HFFc6 (cell line): ENCODE data around the gene NMNAT3. TPM values are rescaled to one million over a fixed set of nuclear protein-coding genes. Genes with fewer than 3 reads are reported as not detected.
A peak's percentile ranks its signal among the peaks of the same experiment; 100 is the strongest.

Experiments
- DNase-seq: peaks from one replicate; pipeline ENCODE4 v3.0.0-alpha.2; 2018
- H3K27ac Mint-ChIP-seq: 2 replicates; pipeline ENCODE4 v1.8.0; 2020; ENCODE audit warnings: mild to moderate bottlenecking, mixed read lengths
- H3K27me3 Mint-ChIP-seq: 2 replicates; pipeline ENCODE4 v1.8.0; 2021; ENCODE audit warnings: mild to moderate bottlenecking, moderate library complexity, mixed read lengths; ENCODE audit not compliant: insufficient read depth
- H3K36me3 Mint-ChIP-seq: 2 replicates; pipeline ENCODE4 v1.8.0; 2021; ENCODE audit warnings: low read depth, mixed read lengths
- H3K4me1 Mint-ChIP-seq: 2 replicates; pipeline ENCODE4 v1.8.0; 2020; ENCODE audit warnings: low read depth, mixed read lengths
- H3K4me3 Mint-ChIP-seq: 2 replicates; pipeline ENCODE4 v1.8.0; 2020; ENCODE audit warnings: mild to moderate bottlenecking, moderate library complexity, mixed read lengths
- H3K9me3 Mint-ChIP-seq: 2 replicates; pipeline ENCODE4 v1.8.0; 2020; ENCODE audit warnings: mild to moderate bottlenecking, mixed read lengths
- total RNA-seq, 6 experiments: library from RNA; stranded (reverse); fragmentation: NEBNext Ultra II Directional; extraction: Animal tissue kit (Norgen Biotek cat#: 25700); gene quantifications; 2 replicates in 1 of 6; 3 replicates in 5 of 6; pipeline ENCODE4 v1.2.3, GENCODE V29; 2021
- TF ChIP-seq, protein P1 (sequence below): fragments of 200-600 bp; sonication (generic); IDR thresholded peaks from 2 replicates; pipeline ENCODE4 v1.5.0; 2021; ENCODE audit warnings: antibody characterized with exemption, mild to moderate bottlenecking

Gene NMNAT3
- total RNA-seq, 6 experiments from 2014 or later = 0.02 to 0.05 (median 0.03) TPM; not detected in 2

DNA sequence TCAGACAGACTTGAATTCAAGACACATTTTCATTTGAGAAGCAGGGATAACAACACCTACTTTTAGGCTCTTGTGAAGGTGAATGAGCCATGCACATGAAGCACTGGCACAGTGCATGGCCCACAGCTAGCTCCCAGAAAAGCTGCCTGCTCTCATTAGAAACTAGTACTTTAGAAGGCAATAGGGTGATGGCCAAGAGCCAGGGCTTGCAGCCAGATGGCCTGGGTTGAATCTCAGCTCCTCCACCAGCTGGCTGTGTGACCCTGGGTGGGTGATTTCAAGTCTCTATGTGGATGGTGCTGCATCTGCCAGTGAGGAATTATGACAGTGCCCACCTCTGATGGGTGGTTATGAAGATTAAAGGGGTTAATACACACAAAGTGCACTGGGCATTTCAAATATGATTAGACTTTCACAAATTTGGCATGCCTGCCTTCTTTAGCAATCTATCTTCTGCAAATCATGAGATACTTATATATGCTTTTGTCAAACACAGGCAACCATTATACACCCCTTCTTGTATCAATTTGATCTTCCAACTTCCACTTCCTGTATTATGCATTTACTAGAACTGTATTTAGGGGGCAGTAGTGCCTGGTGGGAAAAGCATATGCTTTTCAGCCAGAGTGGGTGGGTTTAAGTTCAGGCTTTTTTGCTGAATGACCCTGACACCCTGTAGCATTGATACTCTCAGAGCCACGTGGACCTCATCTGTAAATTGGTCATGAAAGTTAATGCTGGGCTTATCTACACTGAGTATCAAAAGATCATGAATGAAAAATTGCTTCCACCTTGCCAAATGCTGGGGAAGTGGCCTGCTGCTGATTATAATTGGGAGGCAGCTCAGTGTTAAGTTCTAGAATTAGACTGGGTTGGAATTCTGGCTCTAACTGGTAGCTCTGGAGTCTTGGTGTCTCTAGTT, 103.5 kb downstream of the NMNAT3 start:
- no peak for DNase-seq
- Mint-ChIP-seq H3K36me3 (no peaks in the 10 kb centered on the region), H3K27ac (no peak overlapping the region), H3K27me3 (peaks cover 2% of the 10 kb centered on the region; the same call in 1 of the 2 replicates), H3K4me3 (no peak overlapping the region), H3K9me3 (peaks cover 46% of the 10 kb centered on the region), H3K4me1 (no peaks in the 10 kb centered on the region)
- TF ChIP-seq, protein P1, sequence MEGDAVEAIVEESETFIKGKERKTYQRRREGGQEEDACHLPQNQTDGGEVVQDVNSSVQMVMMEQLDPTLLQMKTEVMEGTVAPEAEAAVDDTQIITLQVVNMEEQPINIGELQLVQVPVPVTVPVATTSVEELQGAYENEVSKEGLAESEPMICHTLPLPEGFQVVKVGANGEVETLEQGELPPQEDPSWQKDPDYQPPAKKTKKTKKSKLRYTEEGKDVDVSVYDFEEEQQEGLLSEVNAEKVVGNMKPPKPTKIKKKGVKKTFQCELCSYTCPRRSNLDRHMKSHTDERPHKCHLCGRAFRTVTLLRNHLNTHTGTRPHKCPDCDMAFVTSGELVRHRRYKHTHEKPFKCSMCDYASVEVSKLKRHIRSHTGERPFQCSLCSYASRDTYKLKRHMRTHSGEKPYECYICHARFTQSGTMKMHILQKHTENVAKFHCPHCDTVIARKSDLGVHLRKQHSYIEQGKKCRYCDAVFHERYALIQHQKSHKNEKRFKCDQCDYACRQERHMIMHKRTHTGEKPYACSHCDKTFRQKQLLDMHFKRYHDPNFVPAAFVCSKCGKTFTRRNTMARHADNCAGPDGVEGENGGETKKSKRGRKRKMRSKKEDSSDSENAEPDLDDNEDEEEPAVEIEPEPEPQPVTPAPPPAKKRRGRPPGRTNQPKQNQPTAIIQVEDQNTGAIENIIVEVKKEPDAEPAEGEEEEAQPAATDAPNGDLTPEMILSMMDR = no peak

DNA sequence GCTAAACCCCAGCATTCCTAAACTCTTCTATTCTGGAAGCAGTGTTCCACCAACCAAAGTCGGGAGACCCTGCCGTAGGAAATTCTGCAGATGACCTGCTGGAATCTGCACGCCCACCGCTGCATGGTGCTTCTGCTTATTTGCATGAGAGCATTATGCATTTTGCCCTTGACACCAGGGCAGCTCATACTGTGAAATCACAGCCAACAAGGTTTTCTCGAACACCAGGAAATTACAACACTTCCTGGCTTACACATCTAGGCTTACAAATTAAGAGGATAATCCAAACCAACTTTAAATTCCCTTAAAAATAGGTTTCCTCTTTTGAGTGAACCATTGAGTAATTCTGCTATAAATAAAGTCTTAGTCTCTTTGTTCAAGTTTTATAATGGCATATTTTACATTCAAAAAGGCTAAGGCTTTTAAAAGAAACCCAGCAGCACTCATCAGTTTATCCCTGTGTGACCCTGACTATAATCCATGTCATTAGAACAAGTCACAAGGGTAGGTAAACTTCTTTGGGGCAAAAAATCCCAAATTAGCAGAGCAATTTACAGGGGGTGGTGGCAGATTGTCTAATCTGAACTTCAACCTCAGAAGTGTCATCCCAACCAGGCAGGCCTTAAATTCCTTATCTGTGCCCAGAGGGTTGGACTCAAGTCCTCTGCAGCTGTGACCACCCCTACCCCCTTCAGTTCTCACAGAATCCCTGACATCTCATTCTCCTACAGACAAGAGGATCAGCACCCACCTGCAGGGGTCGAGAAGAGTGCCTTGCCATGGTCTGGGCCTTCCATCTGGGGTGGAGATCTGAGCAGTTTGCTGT, 104.7 kb downstream of the NMNAT3 start:
- Mint-ChIP-seq H3K9me3 (peaks cover 43% of the 10 kb centered on the region), H3K36me3 (no peaks in the 10 kb centered on the region), H3K4me3 (no peak overlapping the region), H3K4me1 (no peaks in the 10 kb centered on the region), H3K27ac (no peak overlapping the region), H3K27me3 (peaks cover 2% of the 10 kb centered on the region; the same call in 1 of the 2 replicates)
- TF ChIP-seq, protein P1 = no peak
- DNase-seq = no peak

DNA sequence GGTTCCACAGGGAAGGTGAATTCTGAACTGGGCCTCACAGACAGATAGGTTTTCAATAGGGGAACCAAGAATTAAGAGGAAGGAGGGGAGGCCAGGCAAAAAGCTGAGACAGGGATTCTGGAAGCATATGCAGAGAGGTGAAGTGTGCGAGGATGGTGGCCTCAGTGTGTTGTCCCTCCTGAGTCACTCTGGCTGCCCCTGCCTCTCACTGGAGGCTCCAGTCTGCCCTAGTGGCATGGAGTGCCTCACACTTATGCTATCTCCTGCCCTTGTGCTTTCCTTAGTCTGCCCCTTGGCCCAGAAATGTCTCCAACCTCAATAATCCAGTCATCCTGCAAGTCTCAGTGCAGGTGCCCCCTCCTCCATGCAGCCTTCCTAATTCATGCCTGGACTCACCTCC, 106.1 kb downstream of the NMNAT3 start:
- DNase-seq = no peak
- Mint-ChIP-seq H3K9me3 (peaks cover 43% of the 10 kb centered on the region), H3K4me1 (no peaks in the 10 kb centered on the region), H3K36me3 (no peaks in the 10 kb centered on the region), H3K4me3 (no peak overlapping the region), H3K27me3 (peaks cover 2% of the 10 kb centered on the region; the same call in 1 of the 2 replicates), H3K27ac (no peak overlapping the region)
- TF ChIP-seq, protein P1 = no peak

DNA sequence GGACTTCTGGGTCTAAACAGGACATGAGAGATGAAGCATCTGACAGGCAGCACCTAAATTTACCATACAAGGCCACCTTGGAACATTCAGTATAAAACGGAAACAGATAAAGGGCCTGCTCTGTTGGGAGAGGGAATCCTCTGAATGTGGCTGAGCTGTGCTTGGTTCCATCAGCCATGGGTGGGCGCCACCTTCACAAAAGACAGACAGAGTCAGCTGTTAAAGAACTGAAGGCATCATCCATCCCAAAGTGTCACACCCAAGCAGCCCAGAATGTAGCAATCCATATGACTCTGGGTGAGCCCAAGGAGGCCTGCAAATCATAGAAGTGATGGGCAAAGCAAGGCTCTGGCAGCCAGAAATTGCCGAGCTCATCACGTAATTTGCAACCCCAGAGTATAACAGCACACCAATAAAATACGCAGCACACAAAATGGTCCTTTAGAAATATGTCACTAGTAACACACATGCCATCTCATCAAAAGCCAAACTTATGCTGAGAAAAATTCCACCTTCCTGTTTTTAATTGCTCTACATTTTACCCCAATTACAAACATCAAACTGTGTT, 113.4 kb downstream of the NMNAT3 start:
- H3K4me3 Mint-ChIP-seq = no peak overlapping the region
- no peaks in the 10 kb centered on the region for H3K4me1 Mint-ChIP-seq
- H3K9me3 Mint-ChIP-seq = peaks cover 12% of the 10 kb centered on the region; the same call in 1 of the 2 replicates
- H3K36me3 Mint-ChIP-seq = no peaks in the 10 kb centered on the region
- no peaks in the 10 kb centered on the region for H3K27me3 Mint-ChIP-seq
- TF ChIP-seq, protein P1 = no peak
- DNase-seq = no peak
- no peak overlapping the region for H3K27ac Mint-ChIP-seq

DNA sequence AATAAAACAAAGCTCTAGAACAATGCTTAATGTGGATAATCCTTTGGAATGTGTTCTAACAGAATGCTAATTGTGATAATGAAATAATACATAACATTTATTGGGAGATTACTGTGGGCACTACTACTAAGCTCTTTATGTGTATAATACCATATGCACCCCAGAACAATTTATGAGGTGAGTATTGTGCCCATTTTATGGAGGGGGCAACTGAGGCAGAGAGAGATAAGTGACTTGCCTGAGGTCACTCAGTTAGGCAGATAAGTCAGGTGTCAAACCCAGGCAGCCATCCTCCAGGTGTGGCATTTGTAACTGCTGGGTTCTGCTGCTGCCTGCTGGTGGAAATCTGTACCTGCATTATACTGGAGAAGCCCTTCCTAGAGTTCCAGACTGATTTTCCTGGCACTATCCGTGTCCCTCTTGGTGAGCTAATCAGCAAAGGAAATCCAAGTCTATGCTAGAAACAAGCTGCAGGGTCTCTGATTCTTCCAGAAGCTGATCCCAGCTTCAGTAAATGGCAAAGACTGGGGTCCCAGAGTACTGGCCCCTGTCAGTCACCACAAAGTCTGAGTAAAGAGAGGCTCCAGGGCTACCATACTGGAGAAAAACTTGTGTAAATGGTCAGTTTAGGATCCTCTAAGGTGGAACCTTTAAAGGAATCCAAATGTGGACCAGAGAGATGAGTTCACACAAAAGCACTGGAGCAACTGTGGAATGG, 115.7 kb downstream of the NMNAT3 start:
- no peaks in the 10 kb centered on the region for H3K4me1 Mint-ChIP-seq
- H3K9me3 Mint-ChIP-seq = peaks cover 16% of the 10 kb centered on the region; the same call in 1 of the 2 replicates
- H3K4me3 Mint-ChIP-seq = no peak overlapping the region
- H3K27me3 Mint-ChIP-seq = no peaks in the 10 kb centered on the region
- H3K36me3 Mint-ChIP-seq = no peaks in the 10 kb centered on the region
- TF ChIP-seq, protein P1 = peak; percentile 23; the same call in 1 of the 2 replicates
- DNase-seq = no peak
- no peak overlapping the region for H3K27ac Mint-ChIP-seq
